Effector memory CD8-positive, alpha-beta T cell (primary cell): ENCODE results near the gene EDEM3.

Experiments
- ATAC-seq: fragments of 150-1000 bp; cut with Tn5 transposase; replicated peaks from 2 replicates; pipeline ENCODE4 v1.10.0; 2021; ENCODE audit warnings: mild to moderate bottlenecking, moderate library complexity
- DNase-seq, 3 experiments: peaks; one replicate each; pipeline ENCODE4 v3.0.0; 2021
- H3K27ac Mint-ChIP-seq, 2 donors: one replicate each; pipeline ENCODE4 v1.8.0; 2022; ENCODE audit warnings: mild to moderate bottlenecking in 2 of 2, mixed read lengths in 2 of 2, moderate library complexity in 2 of 2
- H3K27me3 Mint-ChIP-seq, 2 donors: one replicate each; pipeline ENCODE4 v1.8.0; 2022; ENCODE audit warnings: mixed read lengths in 2 of 2
- H3K36me3 Mint-ChIP-seq: one replicate; pipeline ENCODE4 v1.8.0; 2022; ENCODE audit warnings: mild to moderate bottlenecking, moderate library complexity, mixed read lengths; ENCODE audit not compliant: insufficient read depth
- H3K4me1 Mint-ChIP-seq, 2 donors: one replicate each; pipeline ENCODE4 v1.8.0; 2022; ENCODE audit warnings: low read depth in 2 of 2, mixed read lengths in 2 of 2
- H3K4me3 Mint-ChIP-seq, 2 donors: one replicate each; pipeline ENCODE4 v1.8.0; 2022; ENCODE audit warnings: mild to moderate bottlenecking in 2 of 2, mixed read lengths in 2 of 2, moderate library complexity in 2 of 2
- H3K9me3 Mint-ChIP-seq, 2 donors: one replicate each; pipeline ENCODE4 v1.8.0; 2022; ENCODE audit warnings: mixed read lengths in 2 of 2

Gene EDEM3

DNA sequence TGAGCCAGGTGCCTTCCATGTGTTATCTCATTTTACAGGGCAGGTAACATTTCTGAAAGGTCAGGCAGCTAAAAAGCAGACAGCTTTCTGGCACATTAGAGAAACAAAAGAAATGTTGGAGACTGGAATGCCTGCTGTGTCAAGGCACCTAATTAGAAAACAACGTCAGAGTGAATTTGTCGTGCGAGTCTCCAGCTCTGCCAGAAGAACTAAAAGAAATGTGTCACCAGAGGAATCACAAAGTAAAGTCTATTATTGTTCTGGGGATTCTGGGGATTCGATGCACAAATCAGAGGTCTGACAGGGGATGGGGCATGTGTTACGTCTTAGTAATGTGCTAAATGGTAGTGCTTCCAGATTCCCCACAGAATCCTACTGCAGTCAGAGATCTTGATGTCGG, 89.3 kb downstream of the EDEM3 start:
- H3K36me3 Mint-ChIP-seq = no peaks in the 10 kb centered on the region
- DNase-seq = no peak
- peaks cover 9 to 10% of the 10 kb centered on the region in 2 donors for H3K4me1 Mint-ChIP-seq
- no peaks in the 10 kb centered on the region for H3K9me3 Mint-ChIP-seq
- H3K27me3 Mint-ChIP-seq = peaks cover 18 to 20% of the 10 kb centered on the region in 2 donors
- H3K27ac Mint-ChIP-seq = no peak overlapping the region
- no peak for ATAC-seq
- H3K4me3 Mint-ChIP-seq = no peak overlapping the region

DNA sequence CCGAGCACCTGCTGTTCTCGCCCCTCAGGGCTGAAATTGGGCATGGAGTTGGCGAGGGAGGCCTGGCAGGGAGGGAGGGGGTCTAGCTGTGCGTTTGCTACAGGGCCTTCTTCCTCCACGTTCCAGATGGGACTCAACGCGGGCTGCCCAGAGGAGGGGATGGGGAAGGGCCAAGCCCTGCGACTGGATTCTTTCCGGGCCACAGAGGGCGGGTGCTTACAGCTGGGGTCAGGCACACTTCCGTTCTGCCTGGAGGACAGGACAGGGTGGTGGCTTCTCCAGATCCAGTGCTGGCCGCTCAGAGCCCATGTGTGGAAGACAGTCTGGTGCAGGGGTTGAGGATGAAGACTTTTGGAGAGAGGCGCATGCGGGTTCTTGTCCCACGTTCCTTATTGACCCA, 90.0 kb downstream of the EDEM3 start:
- no peak for DNase-seq
- no peak overlapping the region for H3K4me3 Mint-ChIP-seq
- no peak for ATAC-seq
- H3K27ac Mint-ChIP-seq = no peak overlapping the region
- peaks cover 18 to 20% of the 10 kb centered on the region in 2 donors for H3K27me3 Mint-ChIP-seq
- H3K4me1 Mint-ChIP-seq = peaks cover 9 to 10% of the 10 kb centered on the region in 2 donors
- no peaks in the 10 kb centered on the region for H3K9me3 Mint-ChIP-seq
- H3K36me3 Mint-ChIP-seq = no peaks in the 10 kb centered on the region

DNA sequence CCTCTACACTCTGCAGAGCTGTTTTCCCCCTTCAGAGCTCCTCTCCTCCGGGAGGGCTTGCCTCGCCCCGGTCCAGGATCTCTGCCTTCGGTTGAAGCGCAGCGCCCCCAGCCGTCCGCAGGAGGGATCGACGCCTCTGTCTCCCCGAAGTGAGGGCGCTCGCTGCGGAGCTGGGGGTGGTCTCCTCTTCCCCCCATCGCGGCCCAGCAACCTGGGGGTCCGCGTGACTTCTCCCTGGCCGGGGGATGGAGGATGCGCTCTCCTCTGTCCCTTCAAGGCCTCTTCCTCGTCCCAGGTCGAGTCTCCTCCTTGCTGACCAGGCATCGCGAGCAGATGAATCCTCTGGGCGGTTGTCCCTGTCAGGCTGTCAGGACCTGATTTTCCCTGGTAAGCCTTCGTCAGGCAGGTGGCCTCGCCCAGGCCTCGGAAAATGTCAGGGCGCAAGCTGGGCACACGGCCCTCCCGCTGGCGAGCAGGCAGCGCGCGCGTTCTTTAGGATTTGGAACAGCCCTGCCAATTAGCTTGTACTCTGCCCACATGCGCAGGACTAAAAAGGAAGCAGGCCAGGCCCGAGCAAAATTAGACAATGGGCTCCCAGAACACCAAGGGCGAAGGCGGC, 90.5 kb downstream of the EDEM3 start:
- Mint-ChIP-seq H3K4me1 (peaks cover 9 to 10% of the 10 kb centered on the region in 2 donors), H3K27me3 (peaks cover 18 to 20% of the 10 kb centered on the region in 2 donors), H3K9me3 (no peaks in the 10 kb centered on the region), H3K4me3 (peak overlapping the region; percentile 46 to 63), H3K36me3 (no peaks in the 10 kb centered on the region), H3K27ac (no peak overlapping the region)
- DNase-seq (peak; percentile 23 to 48 (median 41)), ATAC-seq (peak; percentile 58)

DNA sequence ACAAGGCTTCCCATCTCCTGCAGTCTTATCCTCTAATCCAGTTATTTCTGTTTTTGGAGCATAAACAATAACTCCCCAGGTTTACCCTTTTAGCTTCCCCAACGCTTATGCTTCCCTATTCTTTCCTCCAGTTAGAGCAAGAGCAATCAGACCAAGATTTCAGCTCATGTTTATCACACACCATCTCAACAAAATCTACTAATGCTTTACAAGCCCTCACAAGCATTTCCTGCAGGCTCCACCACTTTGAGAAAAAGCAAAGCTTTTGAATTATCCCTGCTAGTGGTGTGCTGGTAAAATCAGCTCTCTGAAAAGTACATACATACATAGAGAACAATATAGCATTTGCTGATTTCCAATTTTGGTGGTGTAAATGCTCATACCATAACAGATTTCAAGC, 92.9 kb downstream of the EDEM3 start:
- ATAC-seq (no peak), DNase-seq (no peak)
- peaks cover 13 to 20% of the 10 kb centered on the region in 2 donors for H3K27me3 Mint-ChIP-seq
- H3K9me3 Mint-ChIP-seq = no peaks in the 10 kb centered on the region
- H3K4me1 Mint-ChIP-seq = peaks cover 9 to 10% of the 10 kb centered on the region in 2 donors
- H3K36me3 Mint-ChIP-seq = no peaks in the 10 kb centered on the region
- no peak overlapping the region for H3K27ac Mint-ChIP-seq
- H3K4me3 Mint-ChIP-seq = no peak overlapping the region

DNA sequence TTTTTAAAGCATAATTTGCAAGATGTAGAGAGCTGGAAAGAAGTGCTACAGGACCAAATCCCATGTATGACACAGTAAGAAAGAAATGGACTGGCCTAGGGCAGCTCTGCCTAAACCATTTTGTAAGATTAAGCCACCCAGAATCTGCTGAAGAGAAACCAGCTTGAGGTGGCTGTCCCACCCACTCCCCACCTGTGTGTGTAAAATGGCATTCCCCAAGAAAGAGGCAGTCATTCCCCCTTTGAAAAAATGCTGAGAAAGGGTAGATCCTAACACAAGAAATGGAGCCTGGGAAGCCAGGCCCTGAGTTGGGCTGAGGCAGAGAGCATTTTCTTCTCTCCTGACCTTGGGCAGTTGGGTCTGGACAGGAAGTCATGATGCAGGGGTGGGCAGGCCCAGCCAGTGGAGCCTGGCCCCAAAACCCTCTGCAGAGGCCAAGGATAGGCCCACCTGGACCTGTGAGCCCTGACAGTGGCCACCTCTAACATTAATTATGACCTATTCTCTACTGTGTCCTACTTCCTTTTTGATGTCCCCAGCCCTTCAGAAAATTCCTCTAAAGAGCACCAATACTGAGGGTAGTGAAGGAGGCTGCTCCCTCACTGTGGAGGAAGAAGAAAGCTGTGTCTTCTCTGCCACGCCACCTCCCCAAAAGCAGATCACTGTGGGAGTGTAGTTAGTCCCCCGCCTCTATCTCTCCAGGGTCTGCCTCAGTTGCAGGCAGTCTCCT, 94.0 kb downstream of the EDEM3 start:
- no peaks in the 10 kb centered on the region for H3K9me3 Mint-ChIP-seq
- DNase-seq = no peak
- H3K27ac Mint-ChIP-seq = peak overlapping the region in 1 of 2 donors; percentile 53
- H3K36me3 Mint-ChIP-seq = no peaks in the 10 kb centered on the region
- peaks cover 13 to 20% of the 10 kb centered on the region in 2 donors for H3K27me3 Mint-ChIP-seq
- H3K4me1 Mint-ChIP-seq = peaks cover 9 to 10% of the 10 kb centered on the region in 2 donors
- H3K4me3 Mint-ChIP-seq = no peak overlapping the region
- ATAC-seq = no peak

DNA sequence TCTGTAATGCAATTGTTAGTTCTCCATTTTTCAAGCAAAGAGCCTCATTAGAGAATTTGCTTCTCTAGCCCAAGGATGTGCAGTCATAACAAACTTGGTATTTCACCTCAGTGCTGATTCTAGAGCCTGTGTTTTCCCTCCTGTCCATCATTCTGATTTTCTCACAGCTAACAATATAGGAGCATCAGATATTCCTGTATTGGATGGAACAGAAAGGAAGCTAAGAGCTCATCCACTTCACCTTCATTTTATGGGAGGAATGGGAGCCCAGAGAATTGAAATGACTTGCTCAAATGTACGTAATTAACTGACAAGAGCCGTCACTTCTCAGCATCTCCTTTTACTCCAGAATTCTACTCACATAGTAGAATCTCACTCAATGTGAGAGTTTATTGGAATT, 96.6 kb downstream of the EDEM3 start:
- no peaks in the 10 kb centered on the region for H3K36me3 Mint-ChIP-seq
- no peak overlapping the region for H3K27ac Mint-ChIP-seq
- peaks cover 4 to 7% of the 10 kb centered on the region in 2 donors for H3K4me1 Mint-ChIP-seq
- no peak for DNase-seq
- H3K9me3 Mint-ChIP-seq = no peaks in the 10 kb centered on the region
- H3K4me3 Mint-ChIP-seq = no peak overlapping the region
- H3K27me3 Mint-ChIP-seq = peaks cover 9 to 10% of the 10 kb centered on the region in 2 donors
- no peak for ATAC-seq

DNA sequence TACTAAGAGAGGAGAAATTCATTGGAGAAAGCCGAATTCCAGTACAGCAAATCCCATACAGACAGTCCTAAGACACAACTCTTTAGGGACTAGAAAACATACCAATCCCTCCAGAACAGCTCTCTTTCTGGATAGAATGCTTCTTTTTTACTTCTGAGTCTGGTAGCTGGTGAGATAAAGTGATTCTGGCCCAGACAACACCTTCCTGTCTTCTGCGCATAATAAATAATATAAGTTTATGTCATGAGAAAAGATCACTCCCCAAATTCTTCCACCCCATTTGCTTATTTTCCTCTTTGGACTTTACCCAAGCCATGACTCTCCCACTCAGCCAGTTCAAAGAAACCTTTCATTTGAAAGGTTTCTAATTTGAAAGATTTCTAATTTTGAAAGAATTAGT, 98.4 kb downstream of the EDEM3 start:
- DNase-seq = no peak
- no peak for ATAC-seq

DNA sequence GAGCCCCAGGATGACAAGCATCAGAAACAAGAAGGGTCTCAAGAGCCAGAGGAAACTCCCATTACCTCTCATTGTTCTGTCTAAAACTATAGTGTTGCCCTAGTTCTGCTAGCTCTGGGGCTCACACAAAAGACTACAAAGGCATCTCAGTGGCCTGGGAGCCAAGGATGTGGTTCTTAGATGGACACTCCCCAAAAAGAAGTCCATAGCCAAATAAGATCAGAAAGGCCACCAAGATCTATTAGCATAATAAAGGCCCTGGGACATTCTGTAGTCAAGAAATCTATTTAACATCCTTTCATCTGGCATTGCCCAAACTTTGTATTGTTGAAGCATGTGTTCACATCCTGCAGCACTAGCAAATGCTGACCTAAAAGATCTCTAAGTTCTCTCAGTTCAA, 99.5 kb downstream of the EDEM3 start:
- no peak for ATAC-seq
- Mint-ChIP-seq H3K27ac (no peak overlapping the region), H3K27me3 (peaks cover 24 to 37% of the 10 kb centered on the region in 2 donors), H3K9me3 (peaks cover 0 to 7% of the 10 kb centered on the region in 2 donors), H3K4me1 (no peaks in the 10 kb centered on the region), H3K4me3 (no peak overlapping the region), H3K36me3 (no peaks in the 10 kb centered on the region)
- no peak for DNase-seq

More for the DNA sequence above, 98.4 kb downstream of the EDEM3 start:
- H3K27me3 Mint-ChIP-seq = peaks cover 18 to 28% of the 10 kb centered on the region in 2 donors
- peaks cover 0 to 7% of the 10 kb centered on the region in 2 donors for H3K9me3 Mint-ChIP-seq
- no peak overlapping the region for H3K4me3 Mint-ChIP-seq
- no peak overlapping the region for H3K27ac Mint-ChIP-seq
- no peaks in the 10 kb centered on the region for H3K36me3 Mint-ChIP-seq
- H3K4me1 Mint-ChIP-seq = no peaks in the 10 kb centered on the region

DNA sequence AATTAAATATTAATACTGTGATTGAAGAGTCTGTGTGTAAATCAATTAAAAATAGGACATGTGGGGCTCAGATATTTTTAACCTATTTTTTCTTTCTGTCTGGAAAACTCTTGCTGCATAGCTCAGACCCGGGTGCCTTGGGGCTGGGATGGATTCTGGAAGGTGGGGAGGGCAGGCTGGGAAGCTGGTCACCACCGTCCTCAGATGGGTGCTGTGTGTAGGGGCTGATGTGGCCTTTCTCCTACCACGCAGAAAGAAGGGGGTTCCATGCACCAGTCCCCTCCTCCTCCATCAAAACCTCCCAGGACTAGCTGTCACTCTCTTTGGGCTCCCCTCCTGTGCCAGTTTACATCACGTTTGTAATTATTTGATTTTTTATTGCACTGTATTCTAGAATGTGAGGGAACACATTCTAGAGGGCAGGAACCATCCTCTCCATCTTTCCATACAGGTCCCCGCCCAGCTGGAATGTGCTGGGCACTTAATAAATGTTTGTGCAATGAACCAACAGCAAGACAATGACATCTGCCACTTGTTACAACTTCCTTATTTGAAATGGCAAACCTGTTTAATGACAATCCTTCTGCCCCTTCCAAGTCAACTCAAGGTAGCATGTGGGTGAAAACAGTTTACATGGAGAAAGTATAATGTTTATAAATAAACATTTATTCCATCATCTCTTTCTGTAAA, 104.3 kb downstream of the EDEM3 start:
- no peak overlapping the region for H3K4me3 Mint-ChIP-seq
- H3K27me3 Mint-ChIP-seq = peaks cover 31 to 80% of the 10 kb centered on the region in 2 donors
- H3K27ac Mint-ChIP-seq = no peak overlapping the region
- ATAC-seq (no peak), DNase-seq (no peak)
- H3K36me3 Mint-ChIP-seq = no peaks in the 10 kb centered on the region
- H3K4me1 Mint-ChIP-seq = no peaks in the 10 kb centered on the region
- H3K9me3 Mint-ChIP-seq = peaks cover 0 to 7% of the 10 kb centered on the region in 2 donors

DNA sequence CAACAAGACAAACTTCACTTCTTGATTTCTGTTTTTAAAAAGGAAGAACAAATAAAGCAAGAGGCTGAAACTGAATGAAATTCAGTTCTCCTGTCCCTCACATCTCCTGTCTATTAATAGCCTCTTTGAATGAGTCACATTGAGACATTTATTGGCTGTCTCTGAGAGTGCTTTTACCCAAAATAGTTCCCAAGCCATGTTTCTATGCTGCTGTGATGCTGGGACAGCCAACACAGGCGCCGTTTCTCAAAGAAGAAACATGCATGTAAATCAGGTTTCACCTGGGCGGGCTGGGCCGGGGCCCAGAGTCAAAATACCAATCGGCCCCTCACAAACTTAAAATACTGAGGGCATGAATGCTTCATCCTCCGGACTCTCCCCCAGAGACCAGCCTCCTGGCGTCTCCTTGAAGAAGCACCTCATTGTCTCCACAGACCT, 105.2 kb downstream of the EDEM3 start:
- DNase-seq (no peak), ATAC-seq (no peak)
- Mint-ChIP-seq H3K9me3 (peaks cover 0 to 7% of the 10 kb centered on the region in 2 donors), H3K27me3 (peaks cover 34 to 88% of the 10 kb centered on the region in 2 donors), H3K36me3 (no peaks in the 10 kb centered on the region), H3K27ac (no peak overlapping the region), H3K4me1 (no peaks in the 10 kb centered on the region), H3K4me3 (no peak overlapping the region)

DNA sequence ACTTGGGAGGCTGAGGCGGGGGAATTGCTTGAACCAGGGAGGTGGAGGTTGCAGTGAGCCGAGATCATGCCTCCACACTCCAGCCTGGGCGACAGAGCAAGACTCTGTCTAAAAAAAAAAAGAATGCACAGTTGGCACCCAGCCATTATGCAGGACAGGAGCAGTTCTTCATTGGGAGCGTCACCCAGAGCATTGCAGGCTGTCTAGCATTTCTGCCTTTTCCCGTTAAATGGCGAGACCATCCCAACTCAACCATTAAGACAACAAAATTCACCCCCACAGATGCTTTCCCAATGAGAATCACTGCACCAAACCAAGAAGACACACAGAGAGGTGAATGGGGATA, 105.8 kb downstream of the EDEM3 start:
- Mint-ChIP-seq H3K27me3 (peaks cover 36 to 93% of the 10 kb centered on the region in 2 donors), H3K9me3 (peaks cover 0 to 7% of the 10 kb centered on the region in 2 donors), H3K27ac (no peak overlapping the region), H3K4me3 (no peak overlapping the region), H3K4me1 (no peaks in the 10 kb centered on the region), H3K36me3 (no peaks in the 10 kb centered on the region)
- ATAC-seq = no peak
- DNase-seq = no peak

DNA sequence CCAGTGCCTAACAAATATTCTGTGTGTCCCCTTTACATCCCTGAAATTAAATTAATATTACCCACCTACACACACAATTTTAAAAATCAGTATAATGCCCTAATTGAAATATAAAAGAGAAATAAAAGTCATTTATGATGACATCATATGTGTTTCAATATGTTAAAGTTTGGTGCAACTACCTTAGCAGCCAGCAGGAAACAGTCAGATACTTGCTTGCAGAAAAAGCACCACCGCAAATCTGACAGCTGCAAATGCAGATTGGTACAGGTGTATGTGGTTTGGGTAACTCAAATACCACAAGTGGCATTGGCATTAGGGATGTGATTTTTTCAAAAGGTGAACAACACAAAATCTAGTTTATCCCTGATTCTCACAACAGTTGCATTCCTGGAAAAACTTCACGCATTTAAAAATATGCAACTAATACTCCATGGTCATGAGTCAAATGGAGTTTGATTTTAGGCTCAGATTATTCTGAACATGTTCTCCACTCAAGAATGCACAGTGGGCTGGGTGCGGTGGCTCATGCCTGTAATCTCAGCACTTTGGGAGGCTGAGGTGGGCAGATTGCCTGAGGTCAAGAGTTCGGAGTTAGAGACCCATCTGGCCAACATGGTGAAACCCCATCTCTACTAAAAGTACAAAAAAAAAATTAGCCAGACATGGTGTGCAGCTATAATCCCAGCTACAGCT, 106.3 kb downstream of the EDEM3 start:
- H3K27ac Mint-ChIP-seq = no peak overlapping the region
- no peak for DNase-seq
- no peaks in the 10 kb centered on the region for H3K4me1 Mint-ChIP-seq
- H3K27me3 Mint-ChIP-seq = peaks cover 31 to 91% of the 10 kb centered on the region in 2 donors
- ATAC-seq = no peak
- no peak overlapping the region for H3K4me3 Mint-ChIP-seq
- peaks cover 0 to 7% of the 10 kb centered on the region in 2 donors for H3K9me3 Mint-ChIP-seq
- H3K36me3 Mint-ChIP-seq = no peaks in the 10 kb centered on the region

DNA sequence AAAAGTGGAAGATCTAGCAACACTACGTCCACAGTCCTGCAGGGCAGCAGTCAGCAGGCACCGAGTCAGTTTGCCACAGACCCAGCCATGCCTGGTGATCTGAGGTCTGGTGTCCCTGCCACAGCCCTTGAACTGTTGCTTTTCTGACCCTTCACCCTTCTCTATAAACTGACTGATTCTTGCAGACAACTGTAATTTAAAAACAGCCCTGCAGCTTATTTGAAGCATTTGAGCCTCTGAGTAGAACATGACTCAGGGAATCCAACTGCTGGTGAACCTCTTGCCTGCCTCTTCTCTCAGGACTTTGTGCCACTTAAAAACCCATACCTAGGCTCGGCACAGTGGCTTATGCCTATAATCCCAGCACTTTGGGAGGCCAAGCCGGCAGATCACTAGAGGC, 107.2 kb downstream of the EDEM3 start:
- no peak overlapping the region for H3K27ac Mint-ChIP-seq
- no peaks in the 10 kb centered on the region for H3K36me3 Mint-ChIP-seq
- no peaks in the 10 kb centered on the region for H3K4me1 Mint-ChIP-seq
- H3K27me3 Mint-ChIP-seq = peaks cover 23 to 91% of the 10 kb centered on the region in 2 donors
- H3K9me3 Mint-ChIP-seq = peaks cover 0 to 7% of the 10 kb centered on the region in 2 donors
- H3K4me3 Mint-ChIP-seq = no peak overlapping the region
- DNase-seq (no peak), ATAC-seq (no peak)
